WTC11 (cell line): Measurements from ENCODE around the gene GPBP1L1. TPM values are rescaled to one million over a fixed set of nuclear protein-coding genes. Genes with fewer than 3 reads are reported as not detected.

Experiments
- ATAC-seq: fragments of 200-7000 bp; cut with Tn5 transposase; 2 replicates; pipeline ENCODE4 v1.10.0; 2021; ENCODE audit warnings: mild to moderate bottlenecking, moderate library complexity
- CTCF ChIA-PET: fragments of 300-600 bp; sonication (Branson Sonifier 250); formaldehyde crosslinking; loops from one replicate; lab custom pipeline; 2021; ENCODE audit warnings: antibody characterized with exemption; lab: Charles Lee
- POLR2A ChIA-PET: fragments of 350-600 bp; sonication (Branson Sonifier 250); formaldehyde crosslinking; loops from one replicate; lab custom pipeline; 2021; ENCODE audit warnings: antibody characterized with exemption; lab: Charles Lee
- DNase-seq: peaks from one replicate; pipeline ENCODE4 v3.0.0; 2021; ENCODE audit warnings: low spot score
- H3K27ac Mint-ChIP-seq: 2 replicates; pipeline ENCODE4 v1.8.0; 2021; ENCODE audit warnings: mixed read lengths
- H3K27me3 Mint-ChIP-seq: 2 replicates; pipeline ENCODE4 v1.8.0; 2021; ENCODE audit warnings: low read depth, mild to moderate bottlenecking, moderate library complexity, mixed read lengths
- H3K36me3 Mint-ChIP-seq: 2 replicates; pipeline ENCODE4 v1.8.0; 2021; ENCODE audit warnings: mixed read lengths
- H3K4me1 Mint-ChIP-seq: 2 replicates; pipeline ENCODE4 v1.8.0; 2022; ENCODE audit warnings: mixed read lengths
- H3K4me3 Mint-ChIP-seq: 2 replicates; pipeline ENCODE4 v1.8.0; 2021; ENCODE audit warnings: mild to moderate bottlenecking, moderate library complexity, mixed read lengths
- H3K9me3 Mint-ChIP-seq: 2 replicates; pipeline ENCODE4 v1.8.0; 2021; ENCODE audit warnings: mixed read lengths
- CREM ChIP-seq: sonication (generic); formaldehyde crosslinking; IDR thresholded peaks from 2 replicates; pipeline ENCODE4 v1.8.1; 2022; ENCODE audit warnings: mild to moderate bottlenecking, missing genetic modification reagents, moderate library complexity
- ESRRA ChIP-seq: sonication (generic); formaldehyde crosslinking; IDR thresholded peaks from 2 replicates; pipeline ENCODE4 v1.8.1; 2022; ENCODE audit warnings: mild to moderate bottlenecking, missing genetic modification reagents, borderline replicate concordance
- NFYB ChIP-seq: sonication (generic); formaldehyde crosslinking; conservative IDR thresholded peaks from 2 replicates; pipeline ENCODE4 v1.8.0; 2022; ENCODE audit warnings: low read depth, missing genetic modification reagents
- total RNA-seq: library from RNA; stranded (reverse); gene quantifications from 3 replicates; pipeline ENCODE4 v1.2.3, GENCODE V29; 2021

Gene GPBP1L1
- total RNA-seq, 1 experiment from 2014 or later = 126 TPM

DNA sequence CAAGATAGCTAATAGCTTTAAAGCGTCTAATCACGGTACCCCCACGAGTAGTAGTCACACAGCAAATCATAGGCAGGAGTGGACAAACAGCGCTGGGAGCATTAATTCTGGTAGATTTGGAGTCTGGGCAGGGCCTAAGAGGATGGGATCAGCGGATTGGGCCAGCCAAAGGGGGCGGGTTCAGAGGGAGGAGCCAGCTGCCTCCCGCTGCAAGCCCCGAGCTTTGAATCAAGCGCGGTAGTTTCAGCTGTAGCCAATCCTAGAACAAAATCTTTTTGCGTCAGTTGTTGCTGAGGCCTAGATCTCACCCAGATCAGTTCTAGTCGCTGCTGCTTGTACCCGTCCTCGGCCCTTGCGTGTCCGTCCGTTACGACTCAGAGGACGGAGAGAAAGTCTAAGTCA is 103.1 kb downstream of the GPBP1L1 start:
- H3K4me1 Mint-ChIP-seq = peaks cover 23% of the 10 kb centered on the region
- CTCF ChIA-PET = interaction anchor here (0.6 to 1.0 kb wide), 3 partner anchors 13 to 280 kb away, joined by 3 to 5 read pairs (median 5); no protein-coding TSS in a partner anchor
- peaks cover 4% of the 10 kb centered on the region for H3K9me3 Mint-ChIP-seq
- peak; percentile 88 for ATAC-seq
- H3K4me3 Mint-ChIP-seq = peak overlapping the region; percentile 95
- no peak for TF ChIP-seq ESRRA (CRISPR knock-in tag)
- TF ChIP-seq NFYB (CRISPR knock-in tag) = peak; percentile 39; the same call in 1 of the 2 replicates
- TF ChIP-seq CREM (CRISPR knock-in tag) = 0 out of 2 replicates have a peak, but pooled peaks have one; percentile 16
- DNase-seq = peak; percentile 95
- H3K27ac Mint-ChIP-seq = peak overlapping the region; percentile 99
- H3K27me3 Mint-ChIP-seq = peaks cover 2% of the 10 kb centered on the region; the same call in 1 of the 2 replicates
- POLR2A ChIA-PET = interaction anchor here (0.9 to 2.4 kb wide), 6 partner anchors 32 to 243 kb away, joined by 4 to 10 read pairs (median 6); partner anchors contain the start of genes AKR1A1, CCDC163, GPBP1L1 and MMACHC
- H3K36me3 Mint-ChIP-seq = peaks cover 27% of the 10 kb centered on the region

Other genes with a start within 250 kb of the GPBP1L1 start
- 13.1 to 14.2 TPM (median 13.3 TPM) in 3 replicates for gene TESK2, start 195.4 kb downstream of the GPBP1L1 start, total RNA-seq
- 1.9 to 3.6 TPM (median 2.1 TPM) in 3 replicates for gene CCDC163, start 186.5 kb downstream of the GPBP1L1 start, total RNA-seq
- gene MMACHC, start 186.2 kb downstream of the GPBP1L1 start, total RNA-seq = 8.4 to 10.1 TPM (median 8.5 TPM) in 3 replicates
- gene PRDX1, start 164.6 kb downstream of the GPBP1L1 start, total RNA-seq = 1,102 to 1,197 TPM (median 1,130 TPM) in 3 replicates
- gene AKR1A1, start 135.7 kb downstream of the GPBP1L1 start, total RNA-seq = 338 to 380 TPM (median 371 TPM) in 3 replicates
- gene NASP, start 102.5 kb downstream of the GPBP1L1 start, total RNA-seq = 488 to 535 TPM (median 489 TPM) in 3 replicates
- gene CCDC17, start 62.5 kb downstream of the GPBP1L1 start, total RNA-seq = 2.1 to 3.5 TPM (median 2.4 TPM) in 3 replicates
- gene TMEM69, start 1.6 kb upstream of the GPBP1L1 start, total RNA-seq = 37.5 to 44.9 TPM (median 40.9 TPM) in 3 replicates
- gene IPP, start 64.1 kb upstream of the GPBP1L1 start, total RNA-seq = 6.3 to 8.3 TPM (median 7.4 TPM) in 3 replicates
- 27.8 to 37.2 TPM (median 30.7 TPM) in 3 replicates for gene MAST2, start 117.1 kb upstream of the GPBP1L1 start, total RNA-seq